GM12878 (cell line): ENCODE data around the gene BRD1. TPM values are rescaled to one million over a fixed set of nuclear protein-coding genes. Genes with fewer than 3 reads are reported as not detected.

Experiments used
- ATAC-seq: fragments of 200-7000 bp; cut with Tn5 transposase; 3 replicates; pipeline ENCODE4 v1.9.1; 2020; ENCODE audit warnings: mild to moderate bottlenecking, moderate library complexity
- BruUV-seq: library from RNA; stranded (reverse); fragments of 400-500 nt; replicated peaks from 2 replicates; lab custom pipeline; 2021; lab: Mats Ljungman, UMichigan
- CTCF ChIA-PET: fragments of 300-600 bp; sonication (Branson Sonifier 250); formaldehyde crosslinking; extraction: SDS; loops from one replicate; lab custom pipeline; 2021; ENCODE audit warnings: inconsistent platforms; lab: Yijun Ruan, JAX
- POLR2A ChIA-PET: fragments of 350-600 bp; formaldehyde crosslinking; extraction: SDS; loops from one replicate; lab custom pipeline; 2021; ENCODE audit warnings: inconsistent platforms; lab: Charles Lee
- RAD21 ChIA-PET: fragments of 300-600 bp; sonication (Branson Sonifier 250); formaldehyde crosslinking; loops from one replicate; lab custom pipeline; 2023; ENCODE audit warnings: antibody characterized with exemption; ENCODE audit not compliant: unreplicated experiment; lab: Charles Lee
- SMC1A ChIA-PET: fragments of 300-600 bp; sonication (Branson Sonifier 250); formaldehyde crosslinking; loops from one replicate; lab custom pipeline; 2023; ENCODE audit not compliant: unreplicated experiment, uncharacterized antibody; lab: Charles Lee
- DNase-seq: peaks from one replicate; pipeline ENCODE4 v3.0.0-alpha.2; 2011; ENCODE audit warnings: low read depth, low spot score
- FAIRE-seq: peaks from 3 replicates; lab custom pipeline; 2011; peaks lifted over from hg19 to GRCh38; lab: Jason Lieb, UNC
- H2AFZ ChIP-seq: 2 replicates; pipeline ENCODE4 v1.6.0; 2011; ENCODE audit warnings: low read depth, low read length, control low read depth; ENCODE audit not compliant: control insufficient read depth
- H3K27ac ChIP-seq: 2 replicates; pipeline ENCODE4 v1.5.1; 2011; ENCODE audit warnings: control low read depth; ENCODE audit not compliant: control insufficient read depth, insufficient read depth
- H3K27me3 ChIP-seq, 2 experiments: replicated peaks in 1 of 2; 2 replicates each; pipeline versions ENCODE4 v1.6.0 to v1.6.1; 2011; ENCODE audit warnings: low read length in 1 of 2; ENCODE audit not compliant: control insufficient read depth in 2 of 2, insufficient read depth in 2 of 2
- H3K36me3 ChIP-seq, 2 experiments: 2 replicates each; pipeline ENCODE4 v1.5.1; 2011; ENCODE audit warnings: low read length in 1 of 2; ENCODE audit not compliant: control insufficient read depth in 2 of 2, insufficient read depth in 2 of 2
- H3K4me1 ChIP-seq: 2 replicates; pipeline ENCODE4 v1.6.1; 2011; ENCODE audit warnings: mild to moderate bottlenecking, low read length, moderate library complexity, mixed read lengths; ENCODE audit not compliant: control insufficient read depth, insufficient read depth
- H3K4me2 ChIP-seq: 2 replicates; pipeline ENCODE4 v1.6.0; 2011; ENCODE audit warnings: control low read depth; ENCODE audit not compliant: control insufficient read depth, insufficient read depth
- H3K4me3 ChIP-seq: fragments of 200-600 bp; sonication (generic); 2 replicates; pipeline ENCODE4 v1.5.1; 2016
- H3K79me2 ChIP-seq: 2 replicates; pipeline ENCODE4 v1.6.0; 2011; ENCODE audit warnings: low read length; ENCODE audit not compliant: control insufficient read depth, insufficient read depth
- H3K9ac ChIP-seq: 2 replicates; pipeline ENCODE4 v1.8.0; 2011; ENCODE audit warnings: low read length, control low read depth, mixed read lengths; ENCODE audit not compliant: control insufficient read depth, insufficient read depth
- H3K9me3 ChIP-seq: replicated peaks from 3 replicates; pipeline ENCODE4 v1.5.1; 2011; ENCODE audit warnings: mild to moderate bottlenecking, low read length; ENCODE audit not compliant: control insufficient read depth, insufficient read depth
- H4K20me1 ChIP-seq: 2 replicates; pipeline ENCODE4 v1.6.0; 2011; ENCODE audit not compliant: control insufficient read depth, insufficient read depth
- ESRRA ChIP-seq: IDR thresholded peaks from 2 replicates; pipeline ENCODE4 v1.6.1; 2012; ENCODE audit warnings: mild to moderate bottlenecking, low read length, improper control_type of control experiment
- NR2F1 ChIP-seq: fragments of 450-650 bp; conservative IDR thresholded peaks from 2 replicates; pipeline ENCODE4 v1.6.1; 2017; ENCODE audit warnings: mild to moderate bottlenecking
- PAX5 ChIP-seq: IDR thresholded peaks from 2 replicates; pipeline ENCODE4 v1.6.1; 2011; ENCODE audit warnings: low read depth, low read length, borderline replicate concordance
- POLR2A ChIP-seq: IDR thresholded peaks from 2 replicates; pipeline ENCODE4 v1.6.1; 2011; ENCODE audit warnings: low read depth, mild to moderate bottlenecking, low read length
- POU2F2 ChIP-seq: IDR thresholded peaks from 3 replicates; pipeline ENCODE4 v1.6.1; 2011; ENCODE audit warnings: low read depth, mild to moderate bottlenecking, low read length, borderline replicate concordance
- RAD51 ChIP-seq: fragments of 450-650 bp; IDR thresholded peaks from 2 replicates; pipeline ENCODE4 v1.6.1; 2016; ENCODE audit warnings: moderate library complexity, mild to moderate bottlenecking, inconsistent platforms
- WGBS: methylation state at CpG from one replicate; pipeline ENCODE4 v1.1.6; 2016; ENCODE audit warnings: low lambda C conversion rate; ENCODE audit not compliant: insufficient replicate concordance, insufficient coverage; ENCODE audit errors: missing lambda C conversion rate; 5-methylcytosine and 5-hydroxymethylcytosine counted together
- in situ Hi-C: fragments of 300-500 bp; cut with MboI; formaldehyde crosslinking; loops from 9 replicates; pipeline ENCODE4 v1.14.3; 2018; ENCODE audit warnings: mixed read lengths
- intact Hi-C: fragments of 100-400 bp; cut with micrococcal nuclease; formaldehyde crosslinking; loops from one replicate; pipeline ENCODE4 v1.14.2; 2022; ENCODE audit not compliant: unreplicated experiment
- polyA plus RNA-seq, 11 experiments: library from polyadenylated mRNA; depleted of rRNA in 4 of 11; unstranded in 6 of 11; stranded (reverse) in 5 of 11; fragments of >200 nt; fragmentation: Nextera tagmentation in 4 of 11; fragmentation: Illumina TruSeq in 1 of 11; extraction: Ambion mirVana in 4 of 11; extraction: Trizol in 1 of 11; gene quantifications; 1 replicate in 1 of 11; 2 replicates in 10 of 11; pipeline versions ENCODE4 v1.2.1 to v1.2.3, GENCODE V29; 2011 to 2016; ENCODE audit warnings: inconsistent platforms in 2 of 11, missing spikeins in 2 of 11, low read depth in 1 of 11
- total RNA-seq, 4 experiments: library from RNA; depleted of rRNA in 3 of 4; stranded (reverse); fragments of >200 nt in 3 of 4; fragmentation: Illumina TruSeq in 1 of 4; extraction: Trizol in 1 of 4; gene quantifications; 2 replicates each; pipeline versions ENCODE4 v1.2.1 to v1.2.3, GENCODE V29; 2013 to 2021
- TF ChIP-seq, protein P1 (sequence below): IDR thresholded peaks from 2 replicates; pipeline ENCODE4 v1.6.1; 2011; ENCODE audit warnings: mild to moderate bottlenecking, low read depth, low read length, moderate library complexity; ENCODE audit not compliant: insufficient replicate concordance
- TF ChIP-seq, protein P2 (sequence below): IDR thresholded peaks from 2 replicates; pipeline ENCODE4 v1.6.1; 2011; ENCODE audit warnings: low read depth, mild to moderate bottlenecking, low read length, moderate library complexity, borderline replicate concordance; ENCODE audit errors: extremely low read depth

The BRD1 gene
- total and polyA plus RNA-seq, 10 of the 15 experiments (the other 5 are each of a cell fraction or from before 2014, with no cell fraction given): 0.90 to 26.4 (median 7.1) TPM

GRCh38 chr22:49789289-49790141 lies 38.2 kb downstream of the BRD1 start (continued):
- TF ChIP-seq, protein P1, sequence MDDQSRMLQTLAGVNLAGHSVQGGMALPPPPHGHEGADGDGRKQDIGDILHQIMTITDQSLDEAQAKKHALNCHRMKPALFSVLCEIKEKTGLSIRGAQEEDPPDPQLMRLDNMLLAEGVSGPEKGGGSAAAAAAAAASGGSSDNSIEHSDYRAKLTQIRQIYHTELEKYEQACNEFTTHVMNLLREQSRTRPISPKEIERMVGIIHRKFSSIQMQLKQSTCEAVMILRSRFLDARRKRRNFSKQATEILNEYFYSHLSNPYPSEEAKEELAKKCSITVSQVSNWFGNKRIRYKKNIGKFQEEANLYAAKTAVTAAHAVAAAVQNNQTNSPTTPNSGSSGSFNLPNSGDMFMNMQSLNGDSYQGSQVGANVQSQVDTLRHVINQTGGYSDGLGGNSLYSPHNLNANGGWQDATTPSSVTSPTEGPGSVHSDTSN: no peak
- TF ChIP-seq ESRRA: no peak
- TF ChIP-seq PAX5: no peak
- no peak for TF ChIP-seq POLR2A
- TF ChIP-seq RAD51: no peak
- TF ChIP-seq, all 136 proteins: peak for 0

DNA sequence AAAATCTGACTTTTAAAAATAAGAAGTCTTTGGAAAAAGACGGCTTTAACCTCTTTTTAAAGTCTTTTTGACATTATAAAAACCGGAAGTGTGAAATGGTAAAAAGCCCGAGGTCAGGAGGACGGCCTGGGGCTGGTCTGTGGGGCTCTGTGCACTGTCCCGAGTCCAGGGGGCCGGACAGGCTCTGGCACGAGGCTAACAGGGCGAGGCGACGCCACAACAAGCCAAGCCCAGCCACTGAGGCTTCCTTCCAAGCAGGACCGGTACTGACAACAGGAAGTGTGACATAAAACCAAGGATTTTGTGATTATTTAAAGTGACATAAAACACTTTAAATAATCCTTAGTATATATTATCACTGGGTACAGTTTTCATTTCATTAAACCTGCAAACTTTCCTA lies 39.2 kb downstream of the BRD1 start:
- no peaks in the 10 kb centered on the region for H3K4me1 ChIP-seq
- peaks cover 7% of the 10 kb centered on the region for H4K20me1 ChIP-seq
- no peak overlapping the region for H3K9ac ChIP-seq
- TF ChIP-seq, protein P2, sequence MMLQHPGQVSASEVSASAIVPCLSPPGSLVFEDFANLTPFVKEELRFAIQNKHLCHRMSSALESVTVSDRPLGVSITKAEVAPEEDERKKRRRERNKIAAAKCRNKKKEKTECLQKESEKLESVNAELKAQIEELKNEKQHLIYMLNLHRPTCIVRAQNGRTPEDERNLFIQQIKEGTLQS: no peak
- TF ChIP-seq NR2F1: no peak
- no peak for TF ChIP-seq POU2F2
- TF ChIP-seq, all 136 proteins: peak for 0
- BruUV-seq: no TSS peak
- in situ Hi-C loops: no loop called here
- H2AFZ ChIP-seq: no peak overlapping the region
- H3K9me3 ChIP-seq: no peaks in the 10 kb centered on the region
- no peak overlapping the region for H3K4me2 ChIP-seq
- no peak overlapping the region for H3K4me3 ChIP-seq
- no peak for DNase-seq
- 47% methylated on average over 11 of the region's 11 CpGs for WGBS
- ChIA-PET POLR2A (no interaction called here), RAD21 (no interaction called here), CTCF (no interaction called here), SMC1A (no interaction called here)
- FAIRE-seq: no peak
- no peak overlapping the region for H3K27ac ChIP-seq
- H3K36me3 ChIP-seq: peaks cover 36 to 43% of the 10 kb centered on the region in 2 experiments
- no peak for ATAC-seq
- intact Hi-C loops: no loop called here
- no peaks in the 10 kb centered on the region for H3K27me3 ChIP-seq
- peaks cover 2% of the 10 kb centered on the region for H3K79me2 ChIP-seq
